DMS153 treated with DMSO at 0.1 percent for 48 hours (cell line): Measurements from ENCODE around the gene HIF3A.

Experiments used
- DNase-seq: peaks from one replicate; lab custom pipeline; 2025; ENCODE audit not compliant: unreplicated experiment; lab: John Stamatoyannopoulos, UW

Gene HIF3A

DNA sequence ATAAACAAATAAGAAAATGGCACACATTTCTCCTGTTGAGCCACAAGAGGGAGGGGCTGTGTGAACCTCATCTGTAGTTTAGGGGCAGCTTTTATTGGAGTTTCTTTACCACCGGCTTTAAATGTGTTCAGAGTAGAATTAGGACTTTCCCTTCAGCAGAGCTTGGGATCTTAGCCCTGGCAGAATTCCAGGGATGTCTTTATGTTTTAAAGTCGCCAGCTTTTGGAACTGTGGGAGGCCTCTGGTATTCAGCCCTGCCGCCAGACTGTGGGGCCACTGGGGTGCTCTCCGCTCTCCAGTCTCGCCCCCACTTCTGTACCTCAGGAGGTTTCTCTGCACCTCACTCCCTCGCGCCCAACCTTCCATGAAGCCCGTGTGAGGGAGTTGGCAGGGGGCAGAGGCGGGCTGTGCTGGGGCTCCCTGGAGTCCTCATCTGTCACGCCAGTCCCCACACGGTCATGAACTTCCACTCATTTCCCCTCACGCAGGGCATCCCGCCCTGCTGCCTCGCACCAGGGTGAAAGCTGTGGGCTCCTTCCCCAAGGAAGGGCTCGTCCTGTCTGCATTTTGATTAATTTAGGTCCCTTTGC is 85.0 kb downstream of the HIF3A start:
- DNase-seq, result no peak

DNA sequence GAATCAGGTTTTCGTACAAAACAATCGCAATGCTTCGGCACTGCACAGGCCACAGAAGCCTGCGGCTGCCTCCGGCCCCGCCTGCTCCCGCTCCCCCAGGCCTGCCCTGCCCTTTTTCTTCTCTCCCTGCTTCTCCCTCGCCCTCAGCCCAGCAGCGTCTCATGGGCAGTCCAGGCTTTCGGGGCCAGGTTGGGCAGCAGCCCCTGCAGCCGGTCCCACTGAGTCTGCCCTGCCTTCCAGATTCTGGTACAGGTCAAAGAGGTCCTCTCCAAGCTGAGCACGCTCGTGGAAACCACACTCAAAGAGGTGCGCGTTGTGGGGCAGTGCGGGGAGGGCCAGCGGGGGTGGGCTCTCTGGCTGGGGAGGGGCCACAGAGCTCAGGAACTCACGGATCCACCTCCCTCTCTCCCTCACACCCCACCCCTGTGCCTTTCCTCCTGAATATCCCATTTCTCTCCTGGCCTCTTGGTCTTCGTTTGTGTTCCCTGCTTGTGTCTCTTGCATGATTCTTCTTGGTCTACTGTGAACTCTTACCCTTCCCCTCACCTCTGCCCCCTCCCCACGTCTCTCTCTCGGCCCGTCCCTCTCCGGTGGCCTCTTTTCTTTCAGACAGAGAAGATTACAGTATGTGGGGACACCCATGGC is 86.5 kb downstream of the HIF3A start:
- no peak for DNase-seq

DNA sequence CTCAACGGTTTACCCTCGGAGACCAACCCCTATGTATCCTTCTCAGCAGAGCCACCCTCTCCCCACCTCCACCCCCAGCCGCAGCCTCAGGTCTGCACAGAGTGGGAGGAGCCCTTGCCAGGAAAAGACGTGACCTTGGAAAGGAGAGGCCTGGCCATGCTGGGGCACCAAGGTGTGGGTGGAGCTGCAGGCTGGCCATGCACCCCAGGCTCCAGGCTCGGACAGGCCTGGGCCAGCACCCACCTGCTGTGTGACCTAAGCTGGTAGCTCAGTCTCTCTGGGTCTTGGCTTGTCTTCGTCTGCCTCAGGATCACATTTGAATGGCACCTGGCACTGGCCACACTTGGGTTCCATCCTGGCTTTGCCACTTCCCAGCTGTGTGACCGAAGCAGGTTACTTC is 87.0 kb downstream of the HIF3A start:
- DNase-seq, result no peak

DNA sequence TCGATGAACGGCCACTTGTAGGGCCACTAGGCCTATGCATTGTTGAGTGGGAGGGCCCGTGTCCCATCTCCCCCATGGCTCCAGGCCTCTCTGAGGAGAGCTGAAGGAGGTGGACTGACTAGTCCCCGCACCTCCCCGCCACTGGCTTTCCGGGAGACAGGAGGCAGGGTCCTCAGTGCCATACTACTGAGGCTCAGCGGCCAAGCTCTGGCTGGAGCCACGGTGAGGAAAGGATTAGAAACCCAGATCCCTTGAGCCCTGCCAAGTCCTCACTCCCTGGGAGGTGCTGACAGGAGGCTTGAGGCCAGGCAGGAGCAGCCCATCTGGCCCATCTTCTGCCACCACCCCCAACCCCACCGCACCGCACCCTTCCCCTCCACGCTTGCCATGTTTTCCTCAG is 87.6 kb downstream of the HIF3A start:
- no peak for DNase-seq

DNA sequence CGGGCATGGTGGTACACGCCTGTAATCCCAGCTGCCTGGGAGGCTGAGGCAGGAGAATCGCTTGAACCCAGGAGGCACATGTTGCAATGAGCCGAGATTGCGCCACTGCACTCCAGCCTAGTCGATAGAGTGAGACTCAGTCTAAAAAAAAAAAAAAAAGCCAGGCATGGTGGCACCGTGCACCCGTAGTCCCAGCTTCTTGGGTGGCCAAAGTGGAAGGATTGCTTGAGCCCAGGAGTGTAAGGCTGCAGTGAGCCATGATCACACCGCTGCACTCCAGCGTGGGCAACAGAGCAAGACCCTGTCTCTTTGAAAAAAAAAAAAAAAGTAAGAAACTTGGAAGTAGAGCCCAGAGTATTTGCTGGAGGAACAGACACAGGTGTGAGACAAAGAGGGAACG is 88.8 kb downstream of the HIF3A start:
- no peak for DNase-seq

DNA sequence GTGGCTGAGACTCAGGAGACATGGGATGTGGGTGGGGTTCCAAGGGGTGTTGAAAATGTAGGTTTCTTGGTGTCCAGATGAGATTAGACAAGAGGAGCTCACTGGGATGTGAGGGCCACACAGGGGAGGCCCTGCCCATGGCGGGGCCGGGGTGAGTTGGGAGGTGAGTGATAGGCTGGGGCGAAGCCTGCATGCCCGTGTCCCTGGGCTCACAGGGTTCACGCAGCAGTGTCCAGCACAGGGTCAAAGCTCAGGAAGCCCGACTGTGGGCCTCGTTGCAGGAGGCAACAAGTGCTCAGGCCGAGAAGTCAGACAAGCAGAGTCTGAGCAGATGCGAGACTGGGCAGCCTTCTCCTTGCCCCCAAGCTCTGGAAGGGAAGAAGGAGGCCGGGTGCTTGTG is 89.3 kb downstream of the HIF3A start:
- no peak for DNase-seq

DNA sequence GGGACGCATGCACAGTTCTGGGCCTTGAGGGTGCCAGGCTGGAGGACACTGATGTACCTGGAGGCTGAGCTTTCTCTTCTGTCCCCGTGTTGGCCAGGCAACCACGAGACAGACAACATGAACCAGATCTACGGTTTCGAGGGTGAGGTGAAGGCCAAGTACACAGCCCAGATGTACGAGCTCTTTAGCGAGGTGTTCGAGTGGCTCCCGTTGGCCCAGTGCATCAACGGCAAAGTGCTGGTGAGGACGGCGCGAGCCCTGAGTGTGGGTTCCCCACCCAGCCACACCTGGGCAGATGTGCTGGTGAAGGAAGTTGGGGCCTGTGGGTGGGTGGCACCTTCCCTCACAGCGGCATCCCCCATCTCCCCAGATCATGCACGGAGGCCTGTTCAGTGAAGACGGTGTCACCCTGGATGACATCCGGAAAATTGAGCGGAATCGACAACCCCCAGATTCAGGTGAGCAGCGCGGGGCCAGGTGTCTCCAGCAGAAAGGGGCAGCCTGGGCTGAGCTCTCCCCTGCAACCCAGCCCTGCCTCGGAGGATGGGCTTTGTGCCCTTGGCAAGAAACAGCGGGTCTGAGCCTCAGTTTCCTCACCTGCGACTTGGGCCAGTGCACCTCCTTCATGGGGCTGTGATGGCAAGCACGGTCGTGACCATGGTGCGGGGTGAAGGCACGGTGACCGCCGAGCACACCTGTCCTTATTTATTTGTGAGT is 90.3 kb downstream of the HIF3A start:
- no peak for DNase-seq

DNA sequence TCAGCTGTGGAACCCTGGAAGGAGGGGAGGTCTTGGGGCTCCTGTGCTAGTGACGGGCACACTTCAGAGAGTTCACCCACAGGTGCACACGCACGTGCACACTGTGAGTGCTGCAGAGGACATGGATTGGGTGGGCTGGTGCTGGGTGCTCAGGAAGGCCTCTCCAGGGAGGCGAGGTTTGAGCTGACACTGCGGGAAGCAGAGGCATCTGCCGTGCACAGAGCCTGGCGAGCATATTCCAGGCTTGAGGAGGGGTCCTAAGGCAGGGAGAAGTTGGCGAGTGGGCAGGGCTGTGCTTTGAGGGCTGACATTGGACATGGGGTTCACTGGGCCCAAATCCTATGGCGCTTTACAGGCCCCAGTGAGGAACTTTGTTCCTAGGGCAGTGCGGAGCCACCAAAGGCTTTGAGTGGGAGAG is 90.9 kb downstream of the HIF3A start:
- no peak for DNase-seq

DNA sequence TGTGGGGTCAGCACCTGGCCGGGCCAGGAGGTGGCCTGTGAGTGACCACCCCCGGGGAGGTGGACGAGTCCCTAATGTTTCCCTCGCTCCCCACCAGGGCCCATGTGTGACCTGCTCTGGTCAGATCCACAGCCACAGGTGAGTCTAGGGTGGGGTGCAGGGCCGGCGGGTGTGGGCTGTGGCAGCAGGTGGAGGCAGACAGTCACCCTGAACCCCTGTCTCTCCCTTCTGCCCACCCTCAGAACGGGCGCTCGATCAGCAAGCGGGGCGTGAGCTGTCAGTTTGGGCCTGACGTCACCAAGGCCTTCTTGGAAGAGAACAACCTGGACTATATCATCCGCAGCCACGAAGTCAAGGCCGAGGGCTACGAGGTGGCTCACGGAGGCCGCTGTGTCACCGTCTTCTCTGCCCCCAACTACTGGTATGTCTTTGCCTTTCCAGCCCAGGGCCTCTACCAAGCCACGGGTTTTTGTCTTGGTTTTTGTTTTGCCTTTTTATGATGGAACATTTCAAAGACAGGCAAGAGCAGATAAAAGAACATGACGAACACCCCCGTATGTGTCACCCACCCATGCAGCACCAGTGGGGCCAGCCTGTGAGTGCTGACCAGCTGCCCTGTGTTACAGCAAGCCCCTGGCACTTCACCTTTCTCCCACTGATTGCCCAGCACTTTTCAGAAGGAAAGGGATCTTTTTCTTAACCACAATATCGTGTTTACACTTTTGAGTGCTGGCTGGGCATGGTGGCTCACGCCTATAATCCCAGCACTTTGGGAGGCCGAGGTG is 91.7 kb downstream of the HIF3A start:
- no peak for DNase-seq

DNA sequence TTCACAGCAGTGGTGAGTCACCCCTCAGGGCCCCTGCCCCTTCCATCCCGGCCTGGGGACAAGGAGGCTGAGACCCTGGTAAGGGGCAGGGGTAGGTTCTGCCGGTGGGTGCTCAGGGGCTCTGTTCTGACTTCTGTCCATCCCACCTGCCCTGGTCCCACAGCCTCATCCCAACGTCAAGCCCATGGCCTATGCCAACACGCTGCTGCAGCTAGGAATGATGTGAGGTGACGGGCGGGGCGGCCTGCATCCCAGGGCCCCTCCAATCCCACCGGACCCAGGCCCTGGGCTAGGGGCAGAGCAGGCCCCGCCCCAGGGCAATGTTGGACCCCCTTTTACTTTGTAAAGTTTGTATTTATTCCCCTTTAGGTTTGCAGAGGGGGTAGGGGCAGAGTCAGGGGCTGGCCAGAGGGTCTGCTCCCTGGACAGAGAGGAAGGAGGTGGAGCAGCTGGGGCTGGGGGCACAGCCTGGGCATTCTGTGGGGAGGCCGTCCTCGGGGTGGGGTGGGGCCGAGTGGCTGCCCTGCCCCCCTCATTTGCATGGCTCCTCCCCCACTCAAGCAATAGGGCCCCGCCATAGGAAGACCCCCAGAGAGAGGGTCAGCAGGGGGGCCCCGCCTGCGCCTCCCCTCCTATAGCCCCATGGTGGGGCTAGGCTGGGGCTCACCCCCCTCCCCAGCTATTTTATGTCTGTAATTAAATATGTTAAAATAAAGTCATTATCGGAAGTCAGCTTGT is 93.4 kb downstream of the HIF3A start:
- DNase-seq, result no peak

DNA sequence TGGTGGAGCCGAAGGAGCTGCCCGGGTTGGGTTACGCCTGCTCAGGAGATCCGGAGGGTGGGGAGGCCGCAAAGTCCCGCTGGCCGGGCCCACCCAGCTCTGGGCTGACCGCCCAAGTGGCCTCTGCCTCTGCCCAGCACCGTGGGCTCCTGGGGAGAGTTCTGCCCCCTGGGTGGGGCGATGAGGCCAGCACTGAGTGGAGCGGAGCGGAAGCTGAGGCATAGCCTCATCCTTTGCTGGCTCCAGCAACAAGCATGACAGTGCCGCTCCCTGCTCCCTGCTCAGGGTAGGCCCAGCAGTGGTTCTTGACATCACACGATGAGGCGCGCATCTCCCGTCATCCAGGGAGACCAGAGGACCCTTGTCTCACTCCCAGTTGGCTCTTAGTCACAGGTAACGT is 94.0 kb downstream of the HIF3A start:
- no peak for DNase-seq

DNA sequence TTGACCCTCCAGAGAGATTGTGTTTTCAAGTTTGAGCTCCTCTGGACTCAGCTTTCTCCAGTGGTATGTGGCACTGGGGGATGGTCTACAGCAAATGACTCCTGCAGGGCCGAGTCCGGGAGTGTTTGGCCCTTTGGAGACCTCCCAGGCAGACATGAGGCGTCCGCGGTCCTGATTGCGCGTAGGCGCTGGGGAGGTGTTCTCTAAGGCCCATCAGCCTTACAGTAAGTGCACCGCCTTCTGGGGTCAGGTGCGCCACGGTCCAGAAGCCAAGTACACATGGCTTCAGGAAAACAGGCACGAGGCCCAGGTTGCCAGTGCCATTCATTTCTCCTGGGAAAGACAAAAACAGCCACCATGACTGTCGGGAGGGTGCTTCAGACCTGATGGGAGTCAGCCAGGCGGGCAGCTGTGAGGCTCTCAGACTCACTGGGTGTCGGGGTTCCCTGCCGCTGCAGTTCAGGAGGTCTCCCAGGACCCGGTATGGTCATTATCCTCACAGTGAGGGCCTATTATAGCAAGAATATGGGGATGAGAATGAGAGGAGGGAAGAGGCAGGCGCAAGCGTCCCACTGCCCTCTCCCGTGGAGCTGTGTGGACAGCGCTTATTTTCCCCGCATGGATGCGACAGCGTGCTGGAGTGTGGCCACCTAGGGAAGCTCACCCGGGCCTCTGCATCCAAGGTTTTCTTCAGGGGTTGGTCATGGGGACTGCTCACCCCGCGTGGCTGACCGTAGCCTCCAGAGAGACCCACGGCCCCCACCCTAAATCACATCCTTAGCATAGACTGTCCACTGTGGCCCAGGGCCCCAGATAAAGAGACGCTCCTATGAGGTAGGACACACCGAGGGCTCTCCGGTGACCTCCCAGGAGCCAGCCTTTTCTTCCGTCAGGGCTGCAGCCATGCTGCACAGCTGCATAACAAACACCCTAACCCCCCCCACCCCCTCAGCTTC is 94.7 kb downstream of the HIF3A start:
- DNase-seq, result no peak

DNA sequence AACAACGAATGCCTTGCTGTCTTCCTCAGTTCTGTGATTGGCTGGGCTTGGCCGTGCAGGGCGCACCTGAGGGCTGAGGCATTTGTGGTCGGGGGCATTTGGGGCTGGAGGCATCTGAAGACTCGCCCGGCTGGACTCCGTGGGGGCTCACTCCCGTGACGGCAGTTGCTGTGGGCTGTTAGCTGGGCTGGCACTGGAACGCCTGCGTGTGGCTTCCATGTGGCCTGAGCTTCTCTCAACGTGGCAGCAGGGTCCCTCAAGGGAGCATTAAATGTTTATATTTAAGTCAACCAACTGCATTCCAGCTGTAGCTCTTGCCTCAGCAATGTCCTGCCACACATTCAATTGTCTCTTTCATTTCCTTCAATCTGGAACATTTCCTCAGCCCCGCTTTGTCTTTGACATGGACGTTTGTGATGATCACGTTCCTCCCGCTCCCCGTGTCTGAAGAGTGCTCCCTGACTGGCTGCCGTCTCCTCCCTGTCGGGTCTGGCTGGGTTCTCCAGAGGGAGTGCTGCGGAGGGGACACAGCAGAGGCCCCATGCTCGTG is 95.5 kb downstream of the HIF3A start:
- DNase-seq, result no peak

DNA sequence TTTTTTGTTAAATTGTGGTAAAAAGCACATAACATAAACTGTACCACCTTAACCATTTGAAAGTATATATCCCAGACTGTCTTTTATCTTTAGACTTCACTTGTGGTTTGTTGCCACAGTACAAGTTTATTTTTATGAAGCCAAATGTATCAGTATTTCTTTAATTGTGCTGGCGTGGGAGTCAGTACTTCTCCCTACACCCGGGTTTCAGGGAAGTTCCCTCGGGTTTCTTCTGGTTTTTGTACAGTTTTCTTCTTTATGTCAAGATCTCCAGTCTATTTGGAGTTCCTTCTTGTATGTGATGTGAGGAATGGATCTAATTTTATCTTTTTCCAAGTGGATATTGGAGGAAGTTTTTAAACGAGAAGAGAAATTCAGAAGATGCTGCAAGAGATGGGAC is 96.0 kb downstream of the HIF3A start:
- DNase-seq, result no peak
